ENCODE measurements around the gene KSR2. TPM values are rescaled to one million over a fixed set of nuclear protein-coding genes. Genes with fewer than 3 reads are reported as not detected.

KSR2 gene
- total and polyA plus RNA-seq, 10 of the 15 experiments (the other 5 are each of a cell fraction or from before 2014, with no cell fraction given), result under 0.01 to 1.5 (median 0.01) TPM; not detected in 3

- no peaks in the 10 kb centered on the region for H3K79me2 ChIP-seq (ENCODE audit: control insufficient read depth, insufficient read depth, low read length)
- H3K4me2 ChIP-seq (ENCODE audit: control insufficient read depth, insufficient read depth), result no peak overlapping the region
- CTCF ChIA-PET, result interaction anchor here (1.1 kb wide), 1 partner anchor 10 kb away, joined by 3 read pairs; no protein-coding TSS in a partner anchor
- BruUV-seq (replicated peaks), result no TSS peak
- H3K27me3 ChIP-seq (replicated peaks in 1 of 2; ENCODE audit: control insufficient read depth in 2 of 2, insufficient read depth in 2 of 2, low read length in 1 of 2), result no peaks in the 10 kb centered on the region
- 13% methylated on average over 3 of the region's 3 CpGs for WGBS (ENCODE audit: insufficient coverage, insufficient replicate concordance, low lambda C conversion rate, missing lambda C conversion rate)
- H3K9me3 ChIP-seq (replicated peaks; ENCODE audit: control insufficient read depth, insufficient read depth, low read length), result no peaks in the 10 kb centered on the region
- in situ Hi-C loops (cut with MboI), result no loop called here
- DNase-seq (ENCODE audit: low read depth, low spot score), result no peak
- RAD21 ChIA-PET (ENCODE audit: unreplicated experiment), result no interaction called here
- H3K4me1 ChIP-seq (ENCODE audit: control insufficient read depth, insufficient read depth, low read length), result no peaks in the 10 kb centered on the region
- H3K9ac ChIP-seq (ENCODE audit: control insufficient read depth, insufficient read depth, low read length), result no peak overlapping the region
- no peak for FAIRE-seq
- TF ChIP-seq SKIL (IDR thresholded peaks at IDR 0.05; ENCODE audit: low read depth, poor library complexity, severe bottlenecking), result no peak
- no peak for TF ChIP-seq CBX5 (IDR thresholded peaks at IDR 0.05; ENCODE audit: low read depth)
- no peak for TF ChIP-seq SMARCA5 (IDR thresholded peaks at IDR 0.05)
- no peak for TF ChIP-seq POLR2AphosphoS2 (IDR thresholded peaks at IDR 0.05; ENCODE audit: low read depth, low read length)
- no peak for TF ChIP-seq NFIC (IDR thresholded peaks at IDR 0.05; ENCODE audit: low read depth, low read length)
- TF ChIP-seq FOXM1 (IDR thresholded peaks at IDR 0.05; ENCODE audit: low read depth, low read length), result no peak
- no peak for TF ChIP-seq MTA2 (IDR thresholded peaks at IDR 0.05; ENCODE audit: low read depth)
- no peak for TF ChIP-seq ZNF217 (IDR thresholded peaks at IDR 0.05)
- TF ChIP-seq NR2C2 (IDR thresholded peaks at IDR 0.05; ENCODE audit: borderline replicate concordance, control insufficient read depth, insufficient read length, low read depth), result no peak
- no peak for TF ChIP-seq BHLHE40 (IDR thresholded peaks at IDR 0.05; ENCODE audit: borderline replicate concordance in 1 of 2, low read depth in 2 of 2, low read length in 1 of 2)
- H3K27ac ChIP-seq (ENCODE audit: control insufficient read depth, insufficient read depth), result no peak overlapping the region
- no peak overlapping the region for H3K4me3 ChIP-seq
- H2AFZ ChIP-seq (ENCODE audit: control insufficient read depth, low read depth, low read length), result no peak overlapping the region
- intact Hi-C loops (cut with micrococcal nuclease; ENCODE audit: unreplicated experiment), result no loop called here
- POLR2A ChIA-PET, result no interaction called here
- ATAC-seq, result no peak
- H4K20me1 ChIP-seq (ENCODE audit: control insufficient read depth, insufficient read depth), result no peaks in the 10 kb centered on the region
- H3K36me3 ChIP-seq (ENCODE audit: control insufficient read depth in 2 of 2, insufficient read depth in 2 of 2, low read length in 1 of 2), result no peaks in the 10 kb centered on the region
- SMC1A ChIA-PET (ENCODE audit: uncharacterized antibody, unreplicated experiment), result no interaction called here
These were observed 307.3 kb downstream of the KSR2 start for GRCh38 chr12:117661471-117661870.

Data from GM12878 (cell line).